ENCODE measurements around the gene MAT2A.
"Not testable (repeated sequence)": the region's sequence is repeated elsewhere in the genome, so short reads cannot be mapped to it uniquely, and the experiment has no call there.

MAT2A gene

GRCh38 chr2:85537600-85538506 is 1.1 kb upstream of the MAT2A start:
- Histone ChIP-seq H3K4me1 (ENCODE audit: control insufficient read depth in 1 of 2, insufficient read depth in 2 of 2, low read length in 2 of 2) (peaks cover 25 to 34% of the 10 kb centered on the region in 2 donors), H3K27ac (ENCODE audit: low read depth, low read length) (peak overlapping the region; percentile 99), H3K36me3 (ENCODE audit: control insufficient read depth in 1 of 2, insufficient read depth in 2 of 2, low read length in 2 of 2) (peaks cover 18 to 20% of the 10 kb centered on the region in 2 donors), H3K27me3 (ENCODE audit: control insufficient read depth in 1 of 2, insufficient read depth in 2 of 2, low read length in 2 of 2) (no peaks in the 10 kb centered on the region), H3K9me3 (ENCODE audit: control insufficient read depth in 1 of 2, low read length in 2 of 2) (no peaks in the 10 kb centered on the region), H3K9ac (ENCODE audit: low read depth in 1 of 2, low read length in 2 of 2) (peak overlapping the region; percentile 98 to 99), H3K4me3 (ENCODE audit: low read depth in 1 of 2, low read length in 2 of 2) (peak overlapping the region; percentile 97 to 99)

- Histone ChIP-seq H3K9me3 (ENCODE audit: control insufficient read depth in 1 of 2, low read length in 2 of 2) (no peaks in the 10 kb centered on the region), H3K27me3 (ENCODE audit: control insufficient read depth in 1 of 2, insufficient read depth in 2 of 2, low read length in 2 of 2) (no peaks in the 10 kb centered on the region), H3K4me1 (ENCODE audit: control insufficient read depth in 1 of 2, insufficient read depth in 2 of 2, low read length in 2 of 2) (peaks cover 25 to 36% of the 10 kb centered on the region in 2 donors), H3K4me3 (ENCODE audit: low read depth in 1 of 2, low read length in 2 of 2) (peak overlapping the region; percentile 97 to 99), H3K27ac (ENCODE audit: low read depth, low read length) (peak overlapping the region; percentile 99), H3K9ac (ENCODE audit: low read depth in 1 of 2, low read length in 2 of 2) (peak overlapping the region; percentile 98 to 99), H3K36me3 (ENCODE audit: control insufficient read depth in 1 of 2, insufficient read depth in 2 of 2, low read length in 2 of 2) (peaks cover 22 to 37% of the 10 kb centered on the region in 2 donors)
Measured at GRCh38 chr2:85539361-85540132, 579 bp downstream of the MAT2A start.

- Histone ChIP-seq H3K27me3 (ENCODE audit: control insufficient read depth in 1 of 2, insufficient read depth in 2 of 2, low read length in 2 of 2) (no peaks in the 10 kb centered on the region), H3K9ac (ENCODE audit: low read depth in 1 of 2, low read length in 2 of 2) (peak overlapping the region; percentile 98 to 99), H3K36me3 (ENCODE audit: control insufficient read depth in 1 of 2, insufficient read depth in 2 of 2, low read length in 2 of 2) (peaks cover 23 to 44% of the 10 kb centered on the region in 2 donors), H3K9me3 (ENCODE audit: control insufficient read depth in 1 of 2, low read length in 2 of 2) (no peaks in the 10 kb centered on the region), H3K27ac (ENCODE audit: low read depth, low read length) (peak overlapping the region; percentile 99), H3K4me1 (ENCODE audit: control insufficient read depth in 1 of 2, insufficient read depth in 2 of 2, low read length in 2 of 2) (peaks cover 25 to 33% of the 10 kb centered on the region in 2 donors), H3K4me3 (ENCODE audit: low read depth in 1 of 2, low read length in 2 of 2) (peak overlapping the region; percentile 97 to 99)
Measured at GRCh38 chr2:85540133-85540648, 1.2 kb downstream of the MAT2A start.

- peaks cover 25 to 33% of the 10 kb centered on the region in 2 donors for H3K4me1 ChIP-seq (ENCODE audit: control insufficient read depth in 1 of 2, insufficient read depth in 2 of 2, low read length in 2 of 2)
- no peaks in the 10 kb centered on the region for H3K9me3 ChIP-seq (ENCODE audit: control insufficient read depth in 1 of 2, low read length in 2 of 2)
- peak overlapping the region; percentile 97 to 99 for H3K4me3 ChIP-seq (ENCODE audit: low read depth in 1 of 2, low read length in 2 of 2)
- H3K27me3 ChIP-seq (ENCODE audit: control insufficient read depth in 1 of 2, insufficient read depth in 2 of 2, low read length in 2 of 2), result no peaks in the 10 kb centered on the region
- peak overlapping the region; percentile 98 to 99 for H3K9ac ChIP-seq (ENCODE audit: low read depth in 1 of 2, low read length in 2 of 2)
- no peak overlapping the region for H3K27ac ChIP-seq (ENCODE audit: low read depth, low read length)
- H3K36me3 ChIP-seq (ENCODE audit: control insufficient read depth in 1 of 2, insufficient read depth in 2 of 2, low read length in 2 of 2), result peaks cover 31 to 54% of the 10 kb centered on the region in 2 donors
Measured at GRCh38 chr2:85541262-85541661, 2.3 kb downstream of the MAT2A start.

- H3K4me1 ChIP-seq (ENCODE audit: control insufficient read depth in 1 of 2, insufficient read depth in 2 of 2, low read length in 2 of 2), result peaks cover 24 to 32% of the 10 kb centered on the region in 2 donors
- no peak overlapping the region for H3K27ac ChIP-seq (ENCODE audit: low read depth, low read length)
- H3K4me3 ChIP-seq (ENCODE audit: low read depth in 1 of 2, low read length in 2 of 2), result peak overlapping the region; percentile 97 to 99
- no peaks in the 10 kb centered on the region for H3K9me3 ChIP-seq (ENCODE audit: control insufficient read depth in 1 of 2, low read length in 2 of 2)
- peak overlapping the region; percentile 98 to 99 for H3K9ac ChIP-seq (ENCODE audit: low read depth in 1 of 2, low read length in 2 of 2)
- H3K36me3 ChIP-seq (ENCODE audit: control insufficient read depth in 1 of 2, insufficient read depth in 2 of 2, low read length in 2 of 2), result peaks cover 36 to 60% of the 10 kb centered on the region in 2 donors
- no peaks in the 10 kb centered on the region for H3K27me3 ChIP-seq (ENCODE audit: control insufficient read depth in 1 of 2, insufficient read depth in 2 of 2, low read length in 2 of 2)
Measured at GRCh38 chr2:85541753-85542457, 2.9 kb downstream of the MAT2A start.

- no peak overlapping the region for H3K9ac ChIP-seq (ENCODE audit: low read depth in 1 of 2, low read length in 2 of 2)
- H3K27ac ChIP-seq (ENCODE audit: low read depth, low read length), result no peak overlapping the region
- no peaks in the 10 kb centered on the region for H3K9me3 ChIP-seq (ENCODE audit: control insufficient read depth in 1 of 2, low read length in 2 of 2)
- peaks cover 36 to 60% of the 10 kb centered on the region in 2 donors for H3K36me3 ChIP-seq (ENCODE audit: control insufficient read depth in 1 of 2, insufficient read depth in 2 of 2, low read length in 2 of 2)
- H3K4me1 ChIP-seq (ENCODE audit: control insufficient read depth in 1 of 2, insufficient read depth in 2 of 2, low read length in 2 of 2), result peaks cover 19 to 24% of the 10 kb centered on the region in 2 donors
- H3K4me3 ChIP-seq (ENCODE audit: low read depth in 1 of 2, low read length in 2 of 2), result no peak overlapping the region
- no peaks in the 10 kb centered on the region for H3K27me3 ChIP-seq (ENCODE audit: control insufficient read depth in 1 of 2, insufficient read depth in 2 of 2, low read length in 2 of 2)
Measured at GRCh38 chr2:85542777-85543176, 3.8 kb downstream of the MAT2A start.

GRCh38 chr2:85544254-85544691 is 5.3 kb downstream of the MAT2A start:
- H3K27me3 ChIP-seq (ENCODE audit: control insufficient read depth in 1 of 2, insufficient read depth in 2 of 2, low read length in 2 of 2); H3K9me3 ChIP-seq (ENCODE audit: control insufficient read depth in 1 of 2, low read length in 2 of 2); H3K9ac ChIP-seq (ENCODE audit: low read depth in 1 of 2, low read length in 2 of 2); H3K27ac ChIP-seq (ENCODE audit: low read depth, low read length); H3K4me3 ChIP-seq (ENCODE audit: low read depth in 1 of 2, low read length in 2 of 2): not testable (repeated sequence)
- peaks cover 19 to 24% of the 10 kb centered on the region in 2 donors for H3K4me1 ChIP-seq (ENCODE audit: control insufficient read depth in 1 of 2, insufficient read depth in 2 of 2, low read length in 2 of 2)
- H3K36me3 ChIP-seq (ENCODE audit: control insufficient read depth in 1 of 2, insufficient read depth in 2 of 2, low read length in 2 of 2), result peaks cover 36 to 64% of the 10 kb centered on the region in 2 donors

- not testable (repeated sequence) for H3K4me3 ChIP-seq (ENCODE audit: low read depth in 1 of 2, low read length in 2 of 2); H3K9me3 ChIP-seq (ENCODE audit: control insufficient read depth in 1 of 2, low read length in 2 of 2); H3K9ac ChIP-seq (ENCODE audit: low read depth in 1 of 2, low read length in 2 of 2); H3K27ac ChIP-seq (ENCODE audit: low read depth, low read length); H3K27me3 ChIP-seq (ENCODE audit: control insufficient read depth in 1 of 2, insufficient read depth in 2 of 2, low read length in 2 of 2)
- peaks cover 19 to 21% of the 10 kb centered on the region in 2 donors for H3K4me1 ChIP-seq (ENCODE audit: control insufficient read depth in 1 of 2, insufficient read depth in 2 of 2, low read length in 2 of 2)
- H3K36me3 ChIP-seq (ENCODE audit: control insufficient read depth in 1 of 2, insufficient read depth in 2 of 2, low read length in 2 of 2), result peaks cover 36 to 68% of the 10 kb centered on the region in 2 donors
Measured at GRCh38 chr2:85544915-85545779, 6.2 kb downstream of the MAT2A start.

GRCh38 chr2:85545780-85546240 is 6.8 kb downstream of the MAT2A start:
- no peaks in the 10 kb centered on the region for H3K9me3 ChIP-seq (ENCODE audit: control insufficient read depth in 1 of 2, low read length in 2 of 2)
- no peaks in the 10 kb centered on the region for H3K27me3 ChIP-seq (ENCODE audit: control insufficient read depth in 1 of 2, insufficient read depth in 2 of 2, low read length in 2 of 2)
- H3K36me3 ChIP-seq (ENCODE audit: control insufficient read depth in 1 of 2, insufficient read depth in 2 of 2, low read length in 2 of 2), result peaks cover 38 to 75% of the 10 kb centered on the region in 2 donors
- H3K27ac ChIP-seq (ENCODE audit: low read depth, low read length), result no peak overlapping the region
- H3K4me1 ChIP-seq (ENCODE audit: control insufficient read depth in 1 of 2, insufficient read depth in 2 of 2, low read length in 2 of 2), result peaks cover 19 to 20% of the 10 kb centered on the region in 2 donors
- H3K9ac ChIP-seq (ENCODE audit: low read depth in 1 of 2, low read length in 2 of 2), result no peak overlapping the region
- no peak overlapping the region for H3K4me3 ChIP-seq (ENCODE audit: low read depth in 1 of 2, low read length in 2 of 2)
